HFFc6 (cell line): ENCODE measurements around the gene CBX8. TPM values are rescaled to one million over a fixed set of nuclear protein-coding genes. Genes with fewer than 3 reads are reported as not detected.

Experiments used
- DNase-seq: peaks from one replicate; pipeline ENCODE4 v3.0.0-alpha.2; 2018
- H3K27ac Mint-ChIP-seq: 2 replicates; pipeline ENCODE4 v1.8.0; 2020; ENCODE audit warnings: mild to moderate bottlenecking, mixed read lengths
- H3K27me3 Mint-ChIP-seq: 2 replicates; pipeline ENCODE4 v1.8.0; 2021; ENCODE audit warnings: mild to moderate bottlenecking, moderate library complexity, mixed read lengths; ENCODE audit not compliant: insufficient read depth
- H3K36me3 Mint-ChIP-seq: 2 replicates; pipeline ENCODE4 v1.8.0; 2021; ENCODE audit warnings: low read depth, mixed read lengths
- H3K4me1 Mint-ChIP-seq: 2 replicates; pipeline ENCODE4 v1.8.0; 2020; ENCODE audit warnings: low read depth, mixed read lengths
- H3K4me3 Mint-ChIP-seq: 2 replicates; pipeline ENCODE4 v1.8.0; 2020; ENCODE audit warnings: mild to moderate bottlenecking, moderate library complexity, mixed read lengths
- H3K9me3 Mint-ChIP-seq: 2 replicates; pipeline ENCODE4 v1.8.0; 2020; ENCODE audit warnings: mild to moderate bottlenecking, mixed read lengths
- CTCF ChIP-seq: fragments of 200-600 bp; sonication (generic); IDR thresholded peaks from 2 replicates; pipeline ENCODE4 v1.5.0; 2021; ENCODE audit warnings: antibody characterized with exemption, mild to moderate bottlenecking
- total RNA-seq, 6 experiments: library from RNA; stranded (reverse); fragmentation: NEBNext Ultra II Directional; extraction: Animal tissue kit (Norgen Biotek cat#: 25700); gene quantifications; 2 replicates in 1 of 6; 3 replicates in 5 of 6; pipeline ENCODE4 v1.2.3, GENCODE V29; 2021

Gene CBX8
- total RNA-seq, 6 experiments from 2014 or later, result 6.0 to 10.6 (median 8.1) TPM

GRCh38 chr17:79839356-79840268 is 42.7 kb upstream of the CBX8 start, which contains the start of gene CBX4:
TSS of gene CBX4 (minus strand) at chr17:79839440. CDS start at chr17:79839251, 189 bp downstream.
- peak; percentile 85 for DNase-seq
- Mint-ChIP-seq H3K4me3 (peak within 1 kb of the TSS; percentile 97), H3K4me1 (peaks cover 5% of the 10 kb centered on the region; the same call in 1 of the 2 replicates), H3K9me3 (no peaks in the 10 kb centered on the region), H3K27ac (peak within 1 kb of the TSS; percentile 90), H3K27me3 (peaks cover 25% of the 10 kb centered on the region), H3K36me3 (0 out of 2 replicates have a peak, but pooled peaks cover 4% of the 10 kb centered on the region)
- TF ChIP-seq CTCF, result peak; percentile 91

- H3K36me3 Mint-ChIP-seq, result 0 out of 2 replicates have a peak, but pooled peaks cover 4% of the 10 kb centered on the region
- peak; percentile 52 for DNase-seq
- peaks cover 25% of the 10 kb centered on the region for H3K27me3 Mint-ChIP-seq
- H3K27ac Mint-ChIP-seq, result peak overlapping the region; percentile 90
- peaks cover 5% of the 10 kb centered on the region; the same call in 1 of the 2 replicates for H3K4me1 Mint-ChIP-seq
- TF ChIP-seq CTCF, result peak; percentile 36
- peak overlapping the region; percentile 97 for H3K4me3 Mint-ChIP-seq
- no peaks in the 10 kb centered on the region for H3K9me3 Mint-ChIP-seq
These were observed 41.8 kb upstream of the CBX8 start for GRCh38 chr17:79838522-79839274.

GRCh38 chr17:79837888-79838521 is 41.1 kb upstream of the CBX8 start:
- DNase-seq, result no peak
- H3K27me3 Mint-ChIP-seq, result peaks cover 21% of the 10 kb centered on the region
- no peak for TF ChIP-seq CTCF
- H3K36me3 Mint-ChIP-seq, result peaks cover 8% of the 10 kb centered on the region
- H3K9me3 Mint-ChIP-seq, result no peaks in the 10 kb centered on the region
- peaks cover 5% of the 10 kb centered on the region; the same call in 1 of the 2 replicates for H3K4me1 Mint-ChIP-seq
- H3K27ac Mint-ChIP-seq, result peak overlapping the region; percentile 90
- H3K4me3 Mint-ChIP-seq, result peak overlapping the region; percentile 97

- peak overlapping the region; percentile 97 for H3K4me3 Mint-ChIP-seq
- peaks cover 15% of the 10 kb centered on the region for H3K27me3 Mint-ChIP-seq
- TF ChIP-seq CTCF, result no peak
- no peak overlapping the region for H3K27ac Mint-ChIP-seq
- H3K9me3 Mint-ChIP-seq, result no peaks in the 10 kb centered on the region
- DNase-seq, result no peak
- peaks cover 9% of the 10 kb centered on the region for H3K36me3 Mint-ChIP-seq
- H3K4me1 Mint-ChIP-seq, result peaks cover 5% of the 10 kb centered on the region; the same call in 1 of the 2 replicates
These were observed 40.4 kb upstream of the CBX8 start for GRCh38 chr17:79836972-79837887.
